Neural cell (in vitro differentiated cells): ENCODE measurements around the gene LRMDA. TPM values are rescaled to one million over a fixed set of nuclear protein-coding genes. Genes with fewer than 3 reads are reported as not detected.
A peak's percentile ranks its signal among the peaks of the same experiment; 100 is the strongest.

Experiments
- H2AFZ ChIP-seq: fragments of 200-600, 300-800 bp; sonication (generic), shearing (Covaris generic); 2 replicates; pipeline ENCODE4 v1.6.0; 2014; ENCODE audit warnings: low read depth, mild to moderate bottlenecking, antibody characterized with exemption, low read length, moderate library complexity
- H3F3A ChIP-seq: fragments of 200-600 bp; shearing (Covaris generic); 2 replicates; pipeline ENCODE4 v1.6.1; 2016; ENCODE audit warnings: mild to moderate bottlenecking, moderate library complexity, mixed read lengths, antibody characterized with exemption, low read length; ENCODE audit not compliant: insufficient read depth, poor library complexity, severe bottlenecking
- H3K27ac ChIP-seq: fragments of 200-600, 300-800 bp; sonication (generic), shearing (Covaris generic); 2 replicates; pipeline ENCODE4 v1.5.1; 2014; ENCODE audit warnings: mild to moderate bottlenecking, low read length, moderate library complexity
- H3K27me3 ChIP-seq: fragments of 300-800, 200-600 bp; sonication (generic), shearing (Covaris generic); 2 replicates; pipeline ENCODE4 v1.6.0; 2014; ENCODE audit warnings: mild to moderate bottlenecking, low read depth, low read length, moderate library complexity; ENCODE audit not compliant: insufficient read depth
- H3K36me3 ChIP-seq: fragments of 300-800, 200-600 bp; sonication (generic), shearing (Covaris generic); 2 replicates; pipeline ENCODE4 v1.5.1; 2014; ENCODE audit warnings: mild to moderate bottlenecking, antibody characterized with exemption, low read length, moderate library complexity; ENCODE audit not compliant: insufficient read depth
- H3K4me2 ChIP-seq: fragments of 300-800, 200-600 bp; sonication (generic), shearing (Covaris generic); 2 replicates; pipeline ENCODE4 v1.6.0; 2014; ENCODE audit warnings: mild to moderate bottlenecking, low read length
- H3K4me3 ChIP-seq: fragments of 300-800, 200-600 bp; sonication (generic), shearing (Covaris generic); 2 replicates; pipeline ENCODE4 v1.5.1; 2014; ENCODE audit warnings: mild to moderate bottlenecking, low read length, moderate library complexity
- H3K79me2 ChIP-seq: fragments of 200-600 bp; shearing (Covaris generic); replicated peaks from 2 replicates; pipeline ENCODE4 v1.6.0; 2014; ENCODE audit warnings: mild to moderate bottlenecking, low read length, moderate library complexity; ENCODE audit not compliant: insufficient read depth
- H3K9ac ChIP-seq: fragments of 300-800, 200-600 bp; sonication (generic), shearing (Covaris generic); 2 replicates; pipeline ENCODE4 v1.6.1; 2016; ENCODE audit warnings: mild to moderate bottlenecking, low read length, mixed read lengths
- H3K9me2 ChIP-seq: fragments of 200-600 bp; shearing (Covaris generic); 2 replicates; pipeline ENCODE4 v1.6.1; 2016; ENCODE audit warnings: mild to moderate bottlenecking, low read length, mixed read lengths; ENCODE audit not compliant: insufficient read depth
- H3K9me3 ChIP-seq: fragments of 200-600, 300-800 bp; sonication (generic), shearing (Covaris generic); 2 replicates; pipeline ENCODE4 v1.6.1; 2016; ENCODE audit warnings: mild to moderate bottlenecking, mixed run types, low read length, moderate library complexity, mixed read lengths
- H4K20me1 ChIP-seq: fragments of 200-600 bp; shearing (Covaris generic); 2 replicates; pipeline ENCODE4 v1.6.1; 2016; ENCODE audit warnings: mild to moderate bottlenecking, mixed run types; ENCODE audit not compliant: insufficient read depth
- EP300 ChIP-seq: fragments of 450-650 bp; conservative IDR thresholded peaks from 2 replicates; pipeline ENCODE4 v1.6.1; 2014; ENCODE audit warnings: antibody characterized with exemption, mild to moderate bottlenecking, moderate library complexity; ENCODE audit not compliant: poor library complexity, severe bottlenecking
- EZH2 ChIP-seq: fragments of 200-600, 300-800 bp; shearing (Covaris generic), sonication (generic); IDR thresholded peaks from 2 replicates; pipeline ENCODE4 v1.6.1; 2014; ENCODE audit warnings: antibody characterized with exemption, low read length, borderline replicate concordance, mild to moderate bottlenecking; ENCODE audit not compliant: insufficient read depth, poor library complexity, severe bottlenecking
- MXI1 ChIP-seq: fragments of 450-650 bp; conservative IDR thresholded peaks from 2 replicates; pipeline ENCODE4 v1.6.1; 2014; ENCODE audit warnings: antibody characterized with exemption, mild to moderate bottlenecking; ENCODE audit not compliant: poor library complexity, severe bottlenecking
- POLR2AphosphoS5 ChIP-seq: IDR thresholded peaks from 2 replicates; pipeline ENCODE4 v1.6.1; 2012
- RAD21 ChIP-seq: fragments of 450-650 bp; conservative IDR thresholded peaks from 2 replicates; pipeline ENCODE4 v1.6.1; 2014; ENCODE audit warnings: antibody characterized with exemption, mild to moderate bottlenecking, moderate library complexity
- SMC3 ChIP-seq: fragments of 450-650 bp; conservative IDR thresholded peaks from 2 replicates; pipeline ENCODE4 v1.6.1; 2014; ENCODE audit warnings: antibody characterized with exemption, mild to moderate bottlenecking, moderate library complexity; ENCODE audit not compliant: poor library complexity
- TAF1 ChIP-seq: IDR thresholded peaks from 2 replicates; pipeline ENCODE4 v1.6.1; 2012; ENCODE audit warnings: low read depth
- polyA plus RNA-seq: library from polyadenylated mRNA; depleted of rRNA; stranded (reverse); fragments of >200 nt; gene quantifications from 2 replicates; pipeline ENCODE4 v1.2.3, GENCODE V29; 2014
- TF ChIP-seq, protein P1 (sequence below): IDR thresholded peaks from 2 replicates; pipeline ENCODE4 v1.6.1; 2012; ENCODE audit warnings: borderline replicate concordance
- TF ChIP-seq, protein P2 (sequence below): fragments of 450-650 bp; IDR thresholded peaks from 2 replicates; pipeline ENCODE4 v1.5.1; 2014; ENCODE audit warnings: antibody characterized with exemption, mild to moderate bottlenecking, moderate library complexity; ENCODE audit not compliant: poor library complexity, severe bottlenecking

The LRMDA gene
- polyA plus RNA-seq, 1 donor from 2014 or later = 5.6 TPM

GRCh38 chr10:75999001-75999400 lies 567.6 kb downstream of the LRMDA start:
- Histone ChIP-seq H3K27me3 (no peaks in the 10 kb centered on the region), H3K36me3 (no peaks in the 10 kb centered on the region), H3K79me2 (no peaks in the 10 kb centered on the region), H3K9ac (peak overlapping the region; percentile 64), H3K27ac (peak overlapping the region; percentile 94), H3K4me2 (peak overlapping the region; percentile 28), H2AFZ (no peak overlapping the region), H3K9me2 (no peaks in the 10 kb centered on the region), H4K20me1 (no peaks in the 10 kb centered on the region), H3K4me3 (peak overlapping the region; percentile 35), H3F3A (peaks cover 28% of the 10 kb centered on the region), H3K9me3 (no peaks in the 10 kb centered on the region)
- TF ChIP-seq POLR2AphosphoS5 = no peak
- TF ChIP-seq MXI1 = peak; percentile 9
- TF ChIP-seq, protein P1, sequence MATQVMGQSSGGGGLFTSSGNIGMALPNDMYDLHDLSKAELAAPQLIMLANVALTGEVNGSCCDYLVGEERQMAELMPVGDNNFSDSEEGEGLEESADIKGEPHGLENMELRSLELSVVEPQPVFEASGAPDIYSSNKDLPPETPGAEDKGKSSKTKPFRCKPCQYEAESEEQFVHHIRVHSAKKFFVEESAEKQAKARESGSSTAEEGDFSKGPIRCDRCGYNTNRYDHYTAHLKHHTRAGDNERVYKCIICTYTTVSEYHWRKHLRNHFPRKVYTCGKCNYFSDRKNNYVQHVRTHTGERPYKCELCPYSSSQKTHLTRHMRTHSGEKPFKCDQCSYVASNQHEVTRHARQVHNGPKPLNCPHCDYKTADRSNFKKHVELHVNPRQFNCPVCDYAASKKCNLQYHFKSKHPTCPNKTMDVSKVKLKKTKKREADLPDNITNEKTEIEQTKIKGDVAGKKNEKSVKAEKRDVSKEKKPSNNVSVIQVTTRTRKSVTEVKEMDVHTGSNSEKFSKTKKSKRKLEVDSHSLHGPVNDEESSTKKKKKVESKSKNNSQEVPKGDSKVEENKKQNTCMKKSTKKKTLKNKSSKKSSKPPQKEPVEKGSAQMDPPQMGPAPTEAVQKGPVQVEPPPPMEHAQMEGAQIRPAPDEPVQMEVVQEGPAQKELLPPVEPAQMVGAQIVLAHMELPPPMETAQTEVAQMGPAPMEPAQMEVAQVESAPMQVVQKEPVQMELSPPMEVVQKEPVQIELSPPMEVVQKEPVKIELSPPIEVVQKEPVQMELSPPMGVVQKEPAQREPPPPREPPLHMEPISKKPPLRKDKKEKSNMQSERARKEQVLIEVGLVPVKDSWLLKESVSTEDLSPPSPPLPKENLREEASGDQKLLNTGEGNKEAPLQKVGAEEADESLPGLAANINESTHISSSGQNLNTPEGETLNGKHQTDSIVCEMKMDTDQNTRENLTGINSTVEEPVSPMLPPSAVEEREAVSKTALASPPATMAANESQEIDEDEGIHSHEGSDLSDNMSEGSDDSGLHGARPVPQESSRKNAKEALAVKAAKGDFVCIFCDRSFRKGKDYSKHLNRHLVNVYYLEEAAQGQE = no peak
- TF ChIP-seq EP300 = no peak
- TF ChIP-seq SMC3 = no peak
- TF ChIP-seq, protein P2, sequence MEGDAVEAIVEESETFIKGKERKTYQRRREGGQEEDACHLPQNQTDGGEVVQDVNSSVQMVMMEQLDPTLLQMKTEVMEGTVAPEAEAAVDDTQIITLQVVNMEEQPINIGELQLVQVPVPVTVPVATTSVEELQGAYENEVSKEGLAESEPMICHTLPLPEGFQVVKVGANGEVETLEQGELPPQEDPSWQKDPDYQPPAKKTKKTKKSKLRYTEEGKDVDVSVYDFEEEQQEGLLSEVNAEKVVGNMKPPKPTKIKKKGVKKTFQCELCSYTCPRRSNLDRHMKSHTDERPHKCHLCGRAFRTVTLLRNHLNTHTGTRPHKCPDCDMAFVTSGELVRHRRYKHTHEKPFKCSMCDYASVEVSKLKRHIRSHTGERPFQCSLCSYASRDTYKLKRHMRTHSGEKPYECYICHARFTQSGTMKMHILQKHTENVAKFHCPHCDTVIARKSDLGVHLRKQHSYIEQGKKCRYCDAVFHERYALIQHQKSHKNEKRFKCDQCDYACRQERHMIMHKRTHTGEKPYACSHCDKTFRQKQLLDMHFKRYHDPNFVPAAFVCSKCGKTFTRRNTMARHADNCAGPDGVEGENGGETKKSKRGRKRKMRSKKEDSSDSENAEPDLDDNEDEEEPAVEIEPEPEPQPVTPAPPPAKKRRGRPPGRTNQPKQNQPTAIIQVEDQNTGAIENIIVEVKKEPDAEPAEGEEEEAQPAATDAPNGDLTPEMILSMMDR = no peak

- H3K4me3 ChIP-seq = peak overlapping the region; percentile 35
- peak overlapping the region; percentile 64 for H3K9ac ChIP-seq
- TF ChIP-seq EP300 (peak; percentile 99), SMC3 (peak; percentile 52), EZH2 (no peak), TAF1 (no peak), MXI1 (no peak), RAD21 (peak; percentile 51), POLR2AphosphoS5 (peak; percentile 72)
- TF ChIP-seq, protein P1 = peak; percentile 98
- TF ChIP-seq, protein P2 = no peak
- peak overlapping the region; percentile 10 for H3K4me2 ChIP-seq
- H2AFZ ChIP-seq = no peak overlapping the region
- H4K20me1 ChIP-seq = no peaks in the 10 kb centered on the region
- no peaks in the 10 kb centered on the region for H3K36me3 ChIP-seq
- no peaks in the 10 kb centered on the region for H3K9me2 ChIP-seq
- no peaks in the 10 kb centered on the region for H3K9me3 ChIP-seq
- peak overlapping the region; percentile 94 for H3K27ac ChIP-seq
- no peaks in the 10 kb centered on the region for H3K27me3 ChIP-seq
- peaks cover 25% of the 10 kb centered on the region for H3F3A ChIP-seq
- no peaks in the 10 kb centered on the region for H3K79me2 ChIP-seq
These were observed 568.2 kb downstream of the LRMDA start for GRCh38 chr10:75999515-76000209.
